Measurements from ENCODE around the gene ATP6V1B1.

ATP6V1B1 gene

DNA sequence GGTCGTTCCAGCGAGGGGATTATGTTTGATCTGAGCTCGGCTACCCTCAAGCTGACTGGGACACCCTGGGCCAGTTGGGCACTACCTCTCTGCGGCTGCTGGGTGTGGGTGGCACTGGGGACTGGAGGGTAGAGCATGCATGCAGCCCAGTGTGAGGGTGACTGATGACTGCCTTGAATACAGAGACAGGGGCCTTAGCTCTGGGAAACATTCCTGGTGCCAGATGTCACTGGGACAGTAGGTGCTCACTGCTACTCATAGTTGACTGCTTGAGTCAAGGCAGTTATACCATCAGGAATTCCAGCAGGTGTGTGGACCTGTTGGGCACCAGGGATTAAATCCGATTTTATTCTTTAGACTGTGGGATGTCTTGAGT, 33.6 kb upstream of the ATP6V1B1 start:
- no peak for DNase-seq

GRCh38 chr2:70902579-70902978, 33.1 kb upstream of the ATP6V1B1 start:
- DNase-seq, result no peak

GRCh38 chr2:70903171-70903570, 32.5 kb upstream of the ATP6V1B1 start:
- no peak for DNase-seq

DNA sequence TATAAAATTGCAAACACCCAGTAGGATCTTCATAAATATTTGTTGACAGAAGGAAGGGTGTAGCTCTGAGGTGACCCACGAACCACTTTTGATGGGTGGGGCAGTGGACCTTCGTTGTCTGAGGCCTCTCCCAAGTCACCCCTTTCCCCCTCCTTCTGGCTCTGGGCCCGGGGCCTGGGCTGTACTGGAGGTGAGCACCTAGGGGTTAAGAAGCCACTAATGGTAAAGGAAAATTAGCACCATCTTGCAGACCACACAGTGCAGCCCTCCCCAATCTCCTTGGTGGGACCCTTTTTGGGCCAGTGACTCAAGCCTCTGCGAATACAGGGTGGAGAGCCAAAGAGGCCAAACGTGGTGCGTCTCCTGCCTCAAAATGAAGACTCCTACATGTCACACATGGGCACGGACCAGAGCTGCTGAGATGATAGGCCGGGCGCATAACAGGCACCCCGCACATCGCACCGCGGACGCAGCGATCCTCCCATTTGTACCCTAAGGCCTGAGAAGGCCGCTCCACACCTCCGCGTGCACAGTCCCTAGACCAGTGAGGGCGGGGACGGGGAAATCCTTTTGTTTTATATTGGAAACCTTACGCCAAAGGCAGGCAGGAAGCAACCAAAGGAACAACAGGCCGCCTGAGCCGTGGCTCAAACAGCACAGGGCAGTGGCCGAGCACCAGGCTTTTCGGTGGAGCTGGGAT, 31.9 kb upstream of the ATP6V1B1 start:
- DNase-seq, result no peak

DNA sequence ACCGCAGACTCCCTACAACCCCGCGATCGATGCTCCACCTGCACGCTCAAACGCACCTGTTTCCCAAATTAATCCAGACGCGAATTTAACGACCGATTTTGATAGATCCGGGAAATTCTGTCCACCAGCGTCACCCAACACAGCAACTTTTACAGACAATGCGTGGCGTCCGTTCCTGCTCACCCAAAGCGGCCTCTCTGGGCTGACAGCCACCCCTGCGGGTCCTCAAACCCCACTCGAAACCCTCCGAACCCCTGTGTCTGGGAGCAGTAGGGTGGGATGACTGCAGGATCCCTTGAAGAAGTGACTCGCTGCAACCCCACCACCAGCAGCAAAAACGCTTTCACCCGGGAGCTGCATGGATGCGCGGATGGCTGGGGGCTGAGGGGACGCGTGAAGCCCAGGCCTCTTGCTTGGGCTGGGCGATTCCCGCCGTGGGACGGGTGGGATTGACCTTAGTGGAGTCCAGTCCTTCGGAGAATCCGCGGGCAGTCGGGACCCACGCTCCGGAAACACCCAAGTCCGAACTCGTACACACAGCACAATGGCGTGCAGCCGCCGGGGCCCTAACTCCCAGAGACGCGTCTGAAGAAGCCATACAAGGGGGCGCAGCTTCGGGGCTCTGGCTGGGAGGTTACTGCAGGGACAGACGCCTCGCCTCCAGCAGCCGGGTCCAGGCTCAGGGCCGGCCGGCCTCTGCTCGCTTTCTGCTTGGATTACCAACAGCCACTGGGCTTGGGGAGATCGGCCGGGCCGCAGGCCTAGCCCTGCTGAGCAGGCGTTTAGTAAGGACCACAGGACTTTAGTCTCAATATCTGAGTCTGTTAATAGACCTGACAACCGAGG, 31.1 kb upstream of the ATP6V1B1 start:
- DNase-seq, result no peak

- DNase-seq, result no peak
Observed at GRCh38 chr2:70905443-70906421, 30.0 kb upstream of the ATP6V1B1 start.

DNA sequence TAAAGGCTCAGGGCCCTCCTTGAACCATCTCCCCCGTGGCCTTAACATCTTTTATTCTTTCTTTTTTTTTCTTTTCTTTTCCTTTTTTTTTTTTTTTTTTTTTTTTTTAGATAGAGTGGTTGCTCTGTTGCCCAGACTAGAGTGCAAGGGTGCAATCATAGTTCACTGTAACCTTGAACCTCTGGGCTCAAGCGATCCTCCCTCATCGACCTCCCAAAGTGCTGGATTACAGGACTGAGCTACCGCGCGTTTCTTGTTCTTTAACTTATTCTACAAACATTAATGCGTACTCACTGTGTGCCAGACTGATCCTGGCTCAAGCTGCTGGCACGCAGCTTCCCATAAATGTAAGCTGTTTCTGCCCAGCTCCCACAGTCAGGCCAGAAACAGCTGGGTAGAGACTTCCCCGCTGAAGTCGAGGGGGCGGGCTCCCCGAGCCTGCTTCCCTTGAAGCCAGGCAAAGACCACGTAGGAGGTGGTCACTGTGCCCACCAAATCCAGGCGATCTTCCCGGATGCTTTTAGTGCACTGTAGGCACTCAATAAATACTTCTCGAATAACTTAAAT, 29.2 kb upstream of the ATP6V1B1 start:
- DNase-seq, result no peak

GRCh38 chr2:70907130-70908057, 28.3 kb upstream of the ATP6V1B1 start:
- no peak for DNase-seq

GRCh38 chr2:70916291-70916690, 19.4 kb upstream of the ATP6V1B1 start:
- DNase-seq, result no peak

DNA sequence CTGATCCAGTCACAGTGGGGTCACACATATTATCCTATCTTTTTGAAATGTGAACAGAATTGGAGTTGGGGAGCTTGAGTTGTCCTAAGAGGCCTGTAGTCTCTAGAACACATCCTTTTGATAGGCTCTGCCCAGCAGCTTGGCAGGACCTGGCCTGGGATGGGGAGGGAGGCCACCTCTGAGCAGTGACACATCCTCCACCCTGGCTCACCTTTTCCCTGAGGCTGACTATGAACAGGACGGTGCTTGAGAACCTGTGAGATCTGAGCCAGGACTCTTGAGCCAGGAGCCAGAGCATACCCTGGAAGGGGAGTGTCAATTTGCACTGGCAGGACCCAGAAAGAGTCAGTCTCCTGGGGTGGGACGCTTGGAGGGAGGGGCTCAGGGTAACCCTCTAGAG, 17.7 kb upstream of the ATP6V1B1 start:
- DNase-seq, result no peak

- DNase-seq, result peak; percentile 65
Observed at GRCh38 chr2:70919672-70920366, 15.9 kb upstream of the ATP6V1B1 start.

DNA sequence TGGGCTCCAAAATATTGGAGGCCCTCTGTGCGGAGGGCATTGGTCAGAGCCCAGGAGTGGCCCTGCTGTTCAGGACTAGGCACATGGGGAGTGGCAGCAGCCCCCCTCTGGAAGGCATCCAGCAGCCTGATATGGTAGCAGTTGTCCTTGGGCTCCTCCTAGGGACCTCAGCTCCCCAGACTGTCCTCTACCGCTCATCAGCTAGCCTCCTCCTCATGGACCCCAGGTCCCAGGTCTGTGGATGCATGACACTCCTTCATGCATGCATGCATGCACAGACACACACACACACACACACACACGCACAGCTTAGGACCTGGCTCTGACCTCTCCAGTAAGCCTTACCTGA, 15.4 kb upstream of the ATP6V1B1 start:
- no peak for DNase-seq

- DNase-seq, result no peak
Observed at GRCh38 chr2:70921031-70921430, 14.7 kb upstream of the ATP6V1B1 start.

DNA sequence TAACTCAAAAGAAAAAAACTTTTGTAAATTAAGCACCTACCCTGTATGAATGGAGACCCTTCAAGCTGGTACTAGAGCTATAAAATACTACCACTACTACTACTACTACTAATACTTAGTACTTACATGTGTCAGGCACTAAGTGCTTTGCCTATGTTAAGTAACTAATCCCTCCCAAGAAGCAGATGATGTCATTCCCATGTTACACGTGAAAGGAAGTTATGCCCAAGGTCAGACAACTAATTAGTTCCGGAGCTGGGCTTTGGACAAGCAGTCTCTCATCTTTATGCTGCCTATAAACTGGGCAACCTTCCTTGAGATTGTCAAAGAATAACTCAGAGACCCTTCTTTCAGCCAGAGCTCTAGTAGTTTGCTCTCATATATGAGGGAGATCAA, 13.9 kb upstream of the ATP6V1B1 start:
- DNase-seq, result no peak

DNA sequence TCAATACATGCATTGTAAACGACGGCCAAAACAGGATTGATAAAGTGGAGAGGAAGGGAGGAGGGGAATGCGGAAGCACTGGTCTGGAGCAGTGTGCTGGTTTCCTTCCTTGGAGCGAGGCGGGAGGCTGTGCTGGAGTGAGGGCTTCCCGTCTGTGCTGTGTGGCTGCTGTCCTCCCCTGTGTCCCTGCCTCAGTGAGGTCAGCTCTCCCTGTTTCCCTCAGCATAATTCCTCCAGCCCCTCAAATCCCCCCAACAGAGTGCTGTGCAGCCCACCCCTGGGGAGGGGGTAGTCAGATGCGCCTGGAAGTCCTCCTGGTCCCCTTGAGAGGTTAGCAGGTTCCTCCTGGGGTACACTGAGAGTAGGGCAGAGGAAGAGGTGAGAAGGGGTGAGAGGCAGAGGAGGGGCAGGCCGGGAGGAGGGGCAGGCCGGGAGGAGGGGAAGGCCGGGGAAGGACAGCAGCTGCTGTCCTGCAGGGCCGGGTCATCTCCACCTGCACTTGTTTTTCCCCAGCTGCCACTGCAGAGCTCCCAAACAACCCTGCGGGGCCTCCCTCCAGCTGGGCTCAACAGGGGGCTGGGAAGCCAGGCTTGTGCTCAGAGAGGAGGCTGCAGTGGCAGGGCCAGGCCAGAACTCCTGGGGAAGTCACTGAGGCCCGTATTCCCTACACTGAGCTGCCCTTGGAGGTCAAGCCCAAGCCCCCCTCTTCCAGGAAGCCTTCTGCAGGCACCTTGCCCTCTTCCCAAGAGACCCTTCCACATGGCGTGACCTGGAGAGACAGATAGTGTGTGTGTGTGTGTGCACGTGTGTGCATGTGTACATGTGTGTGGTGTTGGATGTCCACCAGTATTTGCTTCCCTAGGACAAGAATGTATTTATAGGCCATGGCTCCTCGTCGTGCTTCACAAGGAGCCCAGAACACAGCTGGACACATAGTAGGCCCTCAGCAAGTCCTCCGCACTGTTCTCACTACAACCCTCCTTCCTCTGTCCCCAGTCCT, 13.2 kb upstream of the ATP6V1B1 start:
- DNase-seq, result peak; percentile 65

- no peak for DNase-seq
Observed at GRCh38 chr2:70923378-70924015, 12.2 kb upstream of the ATP6V1B1 start.

GRCh38 chr2:70926042-70926441, 9.7 kb upstream of the ATP6V1B1 start:
- DNase-seq, result no peak

- no peak for DNase-seq
Observed at GRCh38 chr2:70927138-70927537, 8.6 kb upstream of the ATP6V1B1 start.

DNA sequence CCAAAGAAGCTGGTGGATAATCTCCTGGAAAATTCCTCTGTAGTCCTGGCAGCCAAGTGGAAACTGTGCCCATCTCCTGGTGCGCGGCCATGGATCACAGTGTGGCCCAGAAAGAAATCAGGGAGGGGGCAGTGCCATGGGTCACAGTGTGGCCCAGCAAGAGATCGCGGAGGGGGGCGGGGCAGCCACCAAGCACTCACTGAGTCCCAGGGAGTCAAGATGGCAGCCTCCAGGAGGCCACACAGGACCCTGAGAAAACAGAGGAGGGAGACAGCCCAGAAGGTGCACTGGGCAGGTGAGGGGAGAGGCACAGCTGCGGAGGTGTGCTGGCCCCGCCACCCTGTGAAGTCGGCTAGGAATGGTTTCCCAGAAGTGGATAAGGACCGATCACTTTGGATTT, 8.1 kb upstream of the ATP6V1B1 start:
- no peak for DNase-seq

Data from SHP77 treated with DMSO at 0.1 percent for 48 hours (cell line).